Measurements from ENCODE around the gene TDG.

The TDG gene

GRCh38 chr12:103957865-103958388 is 7.7 kb upstream of the TDG start:
- no peak for DNase-seq

- DNase-seq: no peak
Observed at GRCh38 chr12:103958621-103959020, 7.1 kb upstream of the TDG start.

GRCh38 chr12:103960616-103961227 is 5.0 kb upstream of the TDG start:
- no peak for DNase-seq

GRCh38 chr12:103962493-103962892 is 3.2 kb upstream of the TDG start:
- no peak for DNase-seq

- no peak for DNase-seq
Observed at GRCh38 chr12:103964805-103965204, 867 bp upstream of the TDG start.

- no peak for DNase-seq
Observed at GRCh38 chr12:103965255-103965589, 450 bp upstream of the TDG start.

- DNase-seq: no peak
Observed at GRCh38 chr12:103966736-103967135, 1.1 kb downstream of the TDG start.

- DNase-seq: no peak
Observed at GRCh38 chr12:103969391-103969790, 3.7 kb downstream of the TDG start.

GRCh38 chr12:103973909-103974308 is 8.2 kb downstream of the TDG start:
- no peak for DNase-seq

- DNase-seq: no peak
Observed at GRCh38 chr12:103975368-103975767, 9.7 kb downstream of the TDG start.

GRCh38 chr12:103978384-103978982 is 12.8 kb downstream of the TDG start:
- DNase-seq: no peak

GRCh38 chr12:103986829-103987228 is 21.2 kb downstream of the TDG start:
- DNase-seq: no peak

- DNase-seq: no peak
Observed at GRCh38 chr12:103994235-103994634, 28.6 kb downstream of the TDG start.

GRCh38 chr12:103996595-103996994 is 30.9 kb downstream of the TDG start:
- DNase-seq: no peak

GRCh38 chr12:103997286-103997900 is 31.7 kb downstream of the TDG start:
- no peak for DNase-seq

- DNase-seq: no peak
Observed at GRCh38 chr12:103998976-103999375, 33.3 kb downstream of the TDG start.

- DNase-seq: no peak
Observed at GRCh38 chr12:104000807-104001434, 35.2 kb downstream of the TDG start.

GRCh38 chr12:104002686-104003085 is 37.0 kb downstream of the TDG start:
- no peak for DNase-seq

- no peak for DNase-seq
Observed at GRCh38 chr12:104003596-104003995, 37.9 kb downstream of the TDG start.

- no peak for DNase-seq
Observed at GRCh38 chr12:104006929-104007328, 41.3 kb downstream of the TDG start.

GRCh38 chr12:104010121-104010520 is 44.4 kb downstream of the TDG start:
- no peak for DNase-seq

GRCh38 chr12:104010606-104011169 is 45.0 kb downstream of the TDG start:
- DNase-seq: no peak

- DNase-seq: no peak
Observed at GRCh38 chr12:104011253-104011652, 45.6 kb downstream of the TDG start.
